ENCODE data around the gene USP40.
A peak's percentile ranks its signal among the peaks of the same experiment; 100 is the strongest.

Gene USP40

DNA sequence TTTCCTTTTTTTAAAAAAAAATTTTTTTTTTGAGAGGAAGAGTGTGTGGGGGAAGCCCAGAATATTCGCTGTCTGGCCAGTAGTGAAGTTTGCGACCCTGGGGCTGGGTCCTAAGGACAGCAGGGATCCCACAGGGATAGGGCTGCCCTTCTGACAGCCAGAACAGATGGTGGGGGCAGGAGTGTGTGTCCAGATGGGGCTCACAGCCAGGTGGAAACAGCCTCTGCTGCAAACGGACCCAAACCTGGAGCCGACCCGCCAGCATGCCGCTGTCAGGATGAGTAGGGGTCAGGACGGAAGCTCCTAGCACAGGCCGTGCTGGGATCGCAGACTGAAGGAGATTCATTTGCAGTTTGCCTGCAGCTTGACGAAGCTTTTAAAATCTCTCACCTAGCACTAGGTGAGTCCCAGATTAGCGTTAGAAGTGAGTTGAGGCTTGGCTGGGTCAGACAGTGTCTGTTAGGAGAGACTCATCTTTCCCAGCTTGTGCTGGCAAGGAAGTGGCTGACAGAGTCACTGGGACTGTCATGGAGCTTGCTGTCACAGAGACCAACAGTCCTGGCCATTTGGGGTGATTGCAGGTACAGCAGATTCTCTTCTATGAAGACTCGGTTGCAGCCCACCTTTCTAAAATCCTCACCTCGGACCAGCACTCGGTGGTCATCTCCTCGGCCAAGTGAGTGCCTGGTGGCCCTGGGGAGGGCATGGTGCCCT, 118.9 kb downstream of the USP40 start:
- no peak for DNase-seq (ENCODE audit: low read depth in 1 of 2, low spot score in 1 of 2)

- no peak for DNase-seq (ENCODE audit: low read depth in 1 of 2, low spot score in 1 of 2)
Observed at GRCh38 chr2:233446606-233447305, 119.8 kb downstream of the USP40 start.

DNA sequence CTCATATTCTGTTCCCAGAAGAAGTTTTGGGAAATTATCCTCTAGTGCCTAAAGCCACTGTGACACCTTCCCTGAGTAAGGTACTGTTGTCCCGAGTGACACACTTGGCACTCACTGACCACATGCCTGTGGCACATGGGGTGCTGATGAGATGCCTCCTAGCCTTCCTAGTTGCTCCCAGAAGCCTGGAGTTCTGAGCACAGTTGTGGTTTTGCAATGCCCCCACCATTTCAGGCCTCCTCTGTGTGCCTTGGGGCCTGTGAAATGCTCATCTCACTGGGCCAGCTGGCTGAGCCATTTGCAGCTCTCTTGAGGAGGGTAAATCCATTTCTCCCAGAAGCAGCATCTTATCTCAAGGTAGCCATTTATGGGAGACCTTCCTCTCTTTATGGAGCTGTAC, 120.5 kb downstream of the USP40 start:
- DNase-seq (ENCODE audit: low read depth in 1 of 2, low spot score in 1 of 2), result no peak

DNA sequence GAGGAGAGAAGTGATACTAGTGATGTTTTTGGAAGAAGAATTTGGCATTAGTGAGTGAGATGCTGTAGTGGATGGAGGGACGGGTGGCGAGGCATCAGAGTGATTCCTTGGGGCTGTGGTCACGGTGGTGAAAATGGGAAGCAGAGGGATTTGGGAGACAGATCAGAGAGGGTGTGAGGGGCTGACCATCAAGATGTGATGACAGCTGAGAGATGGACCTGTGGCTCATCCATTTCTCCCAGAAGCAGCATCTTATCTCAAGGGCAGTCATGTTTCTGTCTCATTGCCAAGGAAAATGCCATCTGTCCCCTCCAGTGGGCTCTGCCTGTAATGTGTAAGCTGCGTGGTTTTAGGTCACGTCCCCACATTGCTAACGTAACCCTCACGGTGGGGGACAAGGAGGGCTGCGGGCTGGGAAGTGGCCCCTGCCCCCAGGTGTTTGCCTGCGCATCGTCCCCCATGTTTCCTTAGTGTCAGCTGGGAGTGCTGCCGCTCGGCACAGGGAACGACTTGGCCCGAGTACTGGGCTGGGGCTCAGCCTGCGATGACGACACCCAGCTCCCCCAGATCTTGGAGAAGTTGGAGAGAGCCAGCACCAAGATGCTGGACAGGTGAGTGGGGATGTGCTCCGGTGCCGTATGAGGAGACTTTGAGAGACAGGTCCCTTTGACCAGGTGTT, 121.3 kb downstream of the USP40 start:
- no peak for DNase-seq (ENCODE audit: low read depth in 1 of 2, low spot score in 1 of 2)

- no peak for DNase-seq (ENCODE audit: low read depth in 1 of 2, low spot score in 1 of 2)
Observed at GRCh38 chr2:233444501-233444900, 122.1 kb downstream of the USP40 start.

GRCh38 chr2:233443511-233444183, 122.9 kb downstream of the USP40 start:
- DNase-seq (ENCODE audit: low read depth in 1 of 2, low spot score in 1 of 2), result peak; percentile 66 to 69

DNA sequence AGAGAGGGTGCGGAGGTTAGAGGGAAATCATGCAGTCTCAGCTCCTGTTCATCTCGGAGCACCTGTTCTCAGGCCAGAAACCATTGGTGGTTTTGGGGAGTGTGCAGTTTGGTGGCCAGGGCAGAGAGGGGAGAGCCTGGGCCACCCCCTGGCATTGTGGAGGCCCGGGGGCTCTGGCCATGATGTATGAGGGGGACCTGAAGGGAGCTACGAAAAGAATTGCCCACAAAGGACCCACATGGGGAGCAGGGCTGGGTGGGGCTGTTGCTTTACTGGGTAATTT, 124.6 kb downstream of the USP40 start:
- DNase-seq (ENCODE audit: low read depth in 1 of 2, low spot score in 1 of 2), result no peak

- DNase-seq (ENCODE audit: low read depth in 1 of 2, low spot score in 1 of 2), result no peak
Observed at GRCh38 chr2:233441161-233442027, 125.2 kb downstream of the USP40 start.

DNA sequence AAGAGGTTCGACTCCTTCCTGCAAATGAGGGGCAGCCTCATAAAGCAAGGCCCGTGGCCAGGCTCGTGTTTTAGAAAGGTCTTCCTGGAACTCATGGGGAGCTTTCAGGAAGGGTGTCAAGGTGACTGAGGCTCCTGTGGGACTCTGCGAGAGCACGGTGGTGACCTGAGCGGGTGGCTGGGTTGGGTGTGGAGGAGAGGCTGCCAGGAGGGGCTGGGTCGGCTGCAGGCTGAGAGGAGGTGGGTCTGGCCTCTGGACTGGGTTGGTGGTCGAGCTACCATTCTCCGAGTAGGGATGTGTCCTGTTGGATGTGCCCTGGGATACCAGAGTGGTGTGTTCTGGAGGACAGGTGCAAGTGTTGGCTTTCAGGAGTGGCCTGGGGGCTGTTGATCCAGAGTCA, 125.9 kb downstream of the USP40 start:
- no peak for DNase-seq (ENCODE audit: low read depth in 1 of 2, low spot score in 1 of 2)

DNA sequence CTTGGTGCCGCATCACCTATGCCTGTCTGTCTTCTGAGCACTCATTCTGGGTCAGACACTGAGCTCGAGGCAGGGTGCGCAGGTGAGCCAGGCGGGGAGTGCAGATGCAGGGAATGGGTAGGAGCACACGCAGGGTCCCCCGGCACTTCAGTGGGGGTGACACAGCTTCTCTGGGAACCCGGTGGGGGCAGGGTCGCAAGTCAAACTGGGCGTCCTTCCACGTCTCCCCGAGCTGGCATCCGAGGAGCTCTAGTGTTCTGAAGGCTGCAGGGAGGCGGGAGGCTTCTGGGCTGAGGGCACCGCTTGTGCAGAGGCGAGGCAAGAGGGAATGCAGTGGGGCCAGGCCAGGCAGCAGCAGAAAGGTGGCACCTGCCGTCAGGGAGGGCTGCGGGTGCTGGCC, 126.3 kb downstream of the USP40 start:
- no peak for DNase-seq (ENCODE audit: low read depth in 1 of 2, low spot score in 1 of 2)

DNA sequence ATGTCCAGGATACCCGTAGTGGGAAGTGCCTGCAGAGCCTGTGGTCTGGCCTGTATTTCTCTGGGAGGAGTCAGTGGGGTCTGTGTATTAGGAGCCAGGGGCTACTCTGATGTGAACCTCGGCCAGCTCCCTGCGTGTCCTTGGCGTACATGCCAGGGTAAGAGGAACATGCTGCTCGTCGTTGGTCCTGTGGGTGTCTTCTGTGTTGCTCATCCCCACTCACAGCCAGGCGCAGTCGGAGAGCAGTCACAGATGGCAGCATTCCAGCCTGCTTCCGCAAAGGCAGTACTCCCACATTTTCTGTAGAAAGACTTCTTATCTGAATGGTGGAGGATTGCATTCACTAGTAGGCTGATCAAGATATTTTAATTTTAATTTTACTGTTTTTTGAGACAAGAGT, 127.4 kb downstream of the USP40 start:
- no peak for DNase-seq (ENCODE audit: low read depth in 1 of 2, low spot score in 1 of 2)

GRCh38 chr2:233438573-233439147, 127.9 kb downstream of the USP40 start:
- DNase-seq (ENCODE audit: low read depth in 1 of 2, low spot score in 1 of 2), result no peak

DNA sequence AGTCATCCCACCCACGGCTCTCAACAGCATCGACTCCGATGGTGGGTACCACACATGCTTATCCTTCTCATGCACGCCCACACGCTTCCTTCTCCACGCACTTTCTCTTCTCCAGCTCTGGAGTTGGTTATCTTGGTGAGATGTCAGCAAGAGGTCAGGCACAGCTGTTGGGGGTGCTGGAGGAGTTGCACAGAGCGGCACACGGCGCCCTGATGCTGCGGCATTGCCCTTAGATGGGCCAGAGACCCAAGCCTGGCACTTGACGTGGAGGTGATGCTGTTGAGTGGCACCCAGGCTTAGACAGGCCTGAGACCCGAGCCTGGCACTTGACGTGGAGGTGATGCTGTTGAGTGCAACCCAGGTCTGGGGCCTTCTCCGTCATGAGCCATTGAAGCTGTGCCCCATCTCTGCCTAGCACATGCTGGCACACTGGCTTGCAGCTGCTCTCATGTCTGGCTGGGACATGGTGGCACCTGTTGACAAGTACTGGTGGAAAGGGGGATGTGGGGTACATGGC, 129.1 kb downstream of the USP40 start:
- DNase-seq (ENCODE audit: low read depth in 1 of 2, low spot score in 1 of 2), result no peak

- no peak for DNase-seq (ENCODE audit: low read depth in 1 of 2, low spot score in 1 of 2)
Observed at GRCh38 chr2:233436691-233437438, 129.7 kb downstream of the USP40 start.

DNA sequence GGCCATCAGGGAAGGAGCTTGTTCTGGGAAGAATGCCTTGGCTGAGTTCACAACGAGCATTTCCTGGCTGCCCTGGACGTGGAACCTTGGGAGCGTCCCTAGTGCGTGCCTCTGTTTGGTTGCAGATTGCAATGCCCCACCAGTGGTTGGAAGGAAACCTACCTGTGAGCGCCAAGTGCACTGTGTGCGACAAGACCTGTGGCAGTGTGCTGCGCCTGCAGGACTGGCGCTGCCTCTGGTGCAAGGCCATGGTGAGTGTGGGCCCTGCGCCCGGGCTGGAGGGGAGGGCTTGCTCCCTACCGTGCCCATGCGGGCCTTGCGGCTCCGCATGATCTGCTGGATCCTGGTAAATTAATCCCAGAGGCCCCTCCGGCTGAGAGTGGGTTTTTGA, 130.4 kb downstream of the USP40 start:
- no peak for DNase-seq (ENCODE audit: low read depth in 1 of 2, low spot score in 1 of 2)

- DNase-seq (ENCODE audit: low read depth in 1 of 2, low spot score in 1 of 2), result no peak
Observed at GRCh38 chr2:233435436-233436190, 131.0 kb downstream of the USP40 start.

- DNase-seq (ENCODE audit: low read depth in 1 of 2, low spot score in 1 of 2), result no peak
Observed at GRCh38 chr2:233434666-233435330, 131.8 kb downstream of the USP40 start.

GRCh38 chr2:233433794-233434193, 132.8 kb downstream of the USP40 start:
- DNase-seq (ENCODE audit: low read depth in 1 of 2, low spot score in 1 of 2), result no peak
